Stimulated activated CD8-positive, alpha-beta memory T cell treated with anti-CD3 and anti-CD28 coated beads, Interleukin-2, amount 100 ng/mL, for 48 hours (primary cell): ENCODE results near the gene SNAPC3.
"Not testable (repeated sequence)": the region's sequence is repeated elsewhere in the genome, so short reads cannot be mapped to it uniquely, and the experiment has no call there.

ENCODE experiments used
- DNase-seq, 2 donors: peaks; one replicate each; pipeline ENCODE4 v3.0.0-alpha.2; 2020; ENCODE audit warnings: low read depth in 2 of 2

Gene SNAPC3

GRCh38 chr9:15422372-15423230 lies at the start of gene SNAPC3:
Gene SNAPC3, plus strand, starts transcription at chr9:15422876. Its CDS starts 4 bp downstream, at chr9:15422880.
- DNase-seq: peak; percentile 86 to 90

GRCh38 chr9:15373881-15374280 lies 48.8 kb upstream of the SNAPC3 start:
- no peak for DNase-seq

GRCh38 chr9:15374310-15374709 lies 48.4 kb upstream of the SNAPC3 start:
- no peak for DNase-seq

- no peak for DNase-seq
Measured at GRCh38 chr9:15374825-15375224, 47.9 kb upstream of the SNAPC3 start.

- DNase-seq: no peak
Measured at GRCh38 chr9:15377625-15378540, 44.8 kb upstream of the SNAPC3 start.

GRCh38 chr9:15379317-15379716 lies 43.4 kb upstream of the SNAPC3 start:
- DNase-seq: not testable (repeated sequence)

GRCh38 chr9:15379888-15380287 lies 42.8 kb upstream of the SNAPC3 start:
- DNase-seq: not testable (repeated sequence)

GRCh38 chr9:15381491-15381890 lies 41.2 kb upstream of the SNAPC3 start:
- DNase-seq: no peak

- no peak for DNase-seq
Measured at GRCh38 chr9:15386465-15386864, 36.2 kb upstream of the SNAPC3 start.

- DNase-seq: no peak
Measured at GRCh38 chr9:15389173-15389572, 33.5 kb upstream of the SNAPC3 start.

- DNase-seq: no peak
Measured at GRCh38 chr9:15389631-15390030, 33.0 kb upstream of the SNAPC3 start.

- DNase-seq: no peak
Measured at GRCh38 chr9:15390201-15390600, 32.5 kb upstream of the SNAPC3 start.

GRCh38 chr9:15392363-15392762 lies 30.3 kb upstream of the SNAPC3 start:
- DNase-seq: no peak

GRCh38 chr9:15400281-15400941 lies 22.3 kb upstream of the SNAPC3 start:
- no peak for DNase-seq

- no peak for DNase-seq
Measured at GRCh38 chr9:15401266-15401665, 21.4 kb upstream of the SNAPC3 start.

- no peak for DNase-seq
Measured at GRCh38 chr9:15403155-15403554, 19.5 kb upstream of the SNAPC3 start.

- no peak for DNase-seq
Measured at GRCh38 chr9:15404171-15404570, 18.5 kb upstream of the SNAPC3 start.

- peak; percentile 7 to 10 for DNase-seq
Measured at GRCh38 chr9:15416880-15417279, 5.8 kb upstream of the SNAPC3 start.

- no peak for DNase-seq
Measured at GRCh38 chr9:15417626-15418025, 5.0 kb upstream of the SNAPC3 start.

- no peak for DNase-seq
Measured at GRCh38 chr9:15420796-15421195, 1.9 kb upstream of the SNAPC3 start.

- no peak for DNase-seq
Measured at GRCh38 chr9:15421532-15421931, 1.1 kb upstream of the SNAPC3 start.

- DNase-seq: no peak
Measured at GRCh38 chr9:15421990-15422371, 695 bp upstream of the SNAPC3 start.
